ENCODE results near the gene AGMO. TPM values are rescaled to one million over a fixed set of nuclear protein-coding genes. Genes with fewer than 3 reads are reported as not detected.

The AGMO gene
- total RNA-seq, 2 donors from 2014 or later = 0.48 TPM; not detected in 1

DNA sequence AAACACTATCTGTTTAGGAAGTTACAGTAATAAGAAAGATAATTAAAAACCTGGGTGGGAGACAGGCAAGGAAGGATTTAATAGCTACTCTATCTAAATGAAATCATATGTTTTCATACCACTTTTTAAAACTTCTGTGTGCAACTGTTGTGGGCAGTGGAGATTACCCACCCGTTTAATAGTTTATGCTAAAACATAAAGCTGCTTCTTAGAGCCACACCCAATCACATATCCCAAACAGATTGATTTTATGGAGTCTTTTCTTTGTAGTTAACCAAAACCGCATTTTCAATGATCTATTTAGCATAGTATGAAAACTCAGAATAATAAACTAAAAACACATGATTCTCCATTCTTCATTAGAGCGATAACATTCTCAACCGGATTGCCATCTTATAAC is 304.1 kb downstream of the AGMO start:
- Histone ChIP-seq H3K9me3 (peaks cover 0 to 3% of the 10 kb centered on the region in 2 donors), H3K36me3 (no peaks in the 10 kb centered on the region), H3K27me3 (no peaks in the 10 kb centered on the region), H3K4me3 (no peak overlapping the region), H3K4me1 (no peaks in the 10 kb centered on the region), H3K27ac (no peak overlapping the region)
- TF ChIP-seq, protein P1, sequence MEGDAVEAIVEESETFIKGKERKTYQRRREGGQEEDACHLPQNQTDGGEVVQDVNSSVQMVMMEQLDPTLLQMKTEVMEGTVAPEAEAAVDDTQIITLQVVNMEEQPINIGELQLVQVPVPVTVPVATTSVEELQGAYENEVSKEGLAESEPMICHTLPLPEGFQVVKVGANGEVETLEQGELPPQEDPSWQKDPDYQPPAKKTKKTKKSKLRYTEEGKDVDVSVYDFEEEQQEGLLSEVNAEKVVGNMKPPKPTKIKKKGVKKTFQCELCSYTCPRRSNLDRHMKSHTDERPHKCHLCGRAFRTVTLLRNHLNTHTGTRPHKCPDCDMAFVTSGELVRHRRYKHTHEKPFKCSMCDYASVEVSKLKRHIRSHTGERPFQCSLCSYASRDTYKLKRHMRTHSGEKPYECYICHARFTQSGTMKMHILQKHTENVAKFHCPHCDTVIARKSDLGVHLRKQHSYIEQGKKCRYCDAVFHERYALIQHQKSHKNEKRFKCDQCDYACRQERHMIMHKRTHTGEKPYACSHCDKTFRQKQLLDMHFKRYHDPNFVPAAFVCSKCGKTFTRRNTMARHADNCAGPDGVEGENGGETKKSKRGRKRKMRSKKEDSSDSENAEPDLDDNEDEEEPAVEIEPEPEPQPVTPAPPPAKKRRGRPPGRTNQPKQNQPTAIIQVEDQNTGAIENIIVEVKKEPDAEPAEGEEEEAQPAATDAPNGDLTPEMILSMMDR (IDR thresholded peaks at IDR 0.05) = no peak
- DNase-seq (ENCODE audit: low spot score) = no peak

DNA sequence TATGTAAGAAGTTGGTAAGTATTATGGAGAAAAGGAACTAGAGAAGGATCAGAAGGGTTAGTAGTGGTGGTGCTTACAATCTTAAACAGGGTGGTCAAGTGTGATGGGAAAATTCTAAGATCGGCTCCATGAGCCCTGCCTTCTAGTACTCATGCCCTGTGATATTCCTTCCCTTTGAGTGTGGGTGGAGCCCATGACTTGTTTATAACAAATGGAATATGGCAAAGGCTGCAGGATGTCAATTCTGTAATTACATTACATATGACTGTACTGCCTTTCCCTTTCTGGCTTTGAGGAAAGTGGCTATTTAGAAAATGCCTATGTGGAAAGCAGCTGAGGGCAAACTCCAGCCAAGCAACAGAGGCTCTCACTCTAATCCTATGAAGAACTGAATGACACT is 309.6 kb downstream of the AGMO start:
- TF ChIP-seq, protein P1 (IDR thresholded peaks at IDR 0.05) = no peak
- no peak overlapping the region for H3K4me3 ChIP-seq
- DNase-seq (ENCODE audit: low spot score) = no peak
- H3K27ac ChIP-seq = no peak overlapping the region
- H3K4me1 ChIP-seq = no peaks in the 10 kb centered on the region
- no peaks in the 10 kb centered on the region for H3K36me3 ChIP-seq
- H3K27me3 ChIP-seq = no peaks in the 10 kb centered on the region
- no peaks in the 10 kb centered on the region for H3K9me3 ChIP-seq

DNA sequence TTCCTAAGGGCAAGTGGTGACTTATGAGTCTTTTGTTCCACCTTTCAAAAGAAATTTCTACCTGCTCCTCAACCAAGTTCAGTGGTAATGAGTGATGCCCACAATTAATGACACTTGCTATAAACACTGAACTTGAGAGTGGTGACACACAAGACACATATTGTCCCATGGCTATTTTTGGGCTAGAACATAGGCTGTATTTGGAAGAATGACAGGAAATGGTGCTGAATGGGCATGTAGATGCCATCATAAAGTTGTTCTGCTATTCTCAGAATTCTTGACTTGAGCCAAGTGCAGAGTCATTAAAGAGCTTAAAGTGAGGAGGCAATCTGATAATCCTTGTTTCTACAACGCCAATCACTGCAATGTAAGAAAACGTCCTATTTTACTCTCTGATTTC is 313.3 kb downstream of the AGMO start:
- Histone ChIP-seq H3K27me3 (no peaks in the 10 kb centered on the region), H3K9me3 (no peaks in the 10 kb centered on the region), H3K36me3 (no peaks in the 10 kb centered on the region), H3K4me3 (no peak overlapping the region), H3K4me1 (no peaks in the 10 kb centered on the region), H3K27ac (no peak overlapping the region)
- DNase-seq (ENCODE audit: low spot score) = no peak
- TF ChIP-seq, protein P1 (IDR thresholded peaks at IDR 0.05) = no peak

DNA sequence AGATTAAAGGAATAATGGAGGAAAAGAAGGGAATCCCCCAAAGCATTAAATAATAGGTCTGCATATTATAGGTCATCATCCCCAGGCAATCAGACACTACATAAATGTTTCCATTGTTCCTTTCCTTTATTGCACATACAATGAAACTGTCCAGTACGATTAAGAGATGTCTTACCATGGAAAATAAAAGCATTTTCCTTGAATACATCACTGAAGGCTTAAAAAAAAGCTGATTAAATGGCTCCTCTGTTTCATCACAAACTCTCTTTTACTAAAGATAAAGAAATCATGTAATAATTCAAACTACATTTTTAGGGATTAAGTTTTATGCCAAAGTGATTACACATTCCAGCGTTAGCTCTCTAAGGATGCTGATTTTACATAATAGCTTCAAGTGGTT is 316.0 kb downstream of the AGMO start:
- no peak overlapping the region for H3K27ac ChIP-seq
- H3K36me3 ChIP-seq = no peaks in the 10 kb centered on the region
- H3K4me1 ChIP-seq = no peaks in the 10 kb centered on the region
- no peaks in the 10 kb centered on the region for H3K9me3 ChIP-seq
- TF ChIP-seq, protein P1 (IDR thresholded peaks at IDR 0.05) = no peak
- H3K4me3 ChIP-seq = no peak overlapping the region
- DNase-seq (ENCODE audit: low spot score) = no peak
- H3K27me3 ChIP-seq = no peaks in the 10 kb centered on the region

DNA sequence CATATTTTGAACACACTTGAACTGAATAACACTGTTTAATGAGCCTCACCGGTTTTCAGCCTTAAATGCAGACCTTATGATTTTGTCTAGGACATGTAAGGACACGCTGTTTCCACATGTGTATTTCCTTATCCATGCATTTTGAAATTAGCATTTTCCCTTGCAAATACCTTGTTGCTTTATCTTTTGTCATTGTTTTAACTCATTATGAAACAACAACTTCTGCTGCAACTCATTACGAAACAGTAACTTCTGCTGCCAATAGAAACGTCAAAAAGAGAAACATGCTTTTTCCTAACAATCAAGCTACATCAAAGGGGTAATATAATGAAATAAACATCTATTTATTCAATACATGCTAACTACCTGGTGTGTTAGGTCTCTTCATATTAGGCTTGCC is 322.0 kb downstream of the AGMO start:
- Histone ChIP-seq H3K4me1 (no peaks in the 10 kb centered on the region), H3K27ac (no peak overlapping the region), H3K9me3 (no peaks in the 10 kb centered on the region), H3K36me3 (no peaks in the 10 kb centered on the region), H3K4me3 (no peak overlapping the region), H3K27me3 (no peaks in the 10 kb centered on the region)
- no peak for DNase-seq (ENCODE audit: low spot score)
- TF ChIP-seq, protein P1 (IDR thresholded peaks at IDR 0.05) = no peak

DNA sequence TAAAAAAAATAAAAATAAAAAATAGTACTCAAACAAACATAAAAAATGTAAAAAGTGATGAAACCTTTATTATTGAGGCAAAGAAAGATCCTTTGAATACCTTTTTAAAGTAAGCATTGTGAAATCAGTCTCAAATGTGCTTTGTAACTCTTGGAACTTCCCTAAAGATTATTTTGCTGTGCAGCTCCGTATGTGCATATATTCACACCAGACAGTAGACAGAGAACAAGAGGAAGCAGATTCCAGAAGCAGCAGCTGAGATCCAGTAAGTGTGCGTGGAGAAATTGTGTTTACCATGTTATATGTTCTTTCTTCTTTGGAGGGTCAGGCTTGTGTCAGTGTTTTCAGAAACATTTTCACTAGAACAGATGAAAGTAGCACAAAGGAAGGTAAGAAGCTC is 324.9 kb downstream of the AGMO start:
- no peak overlapping the region for H3K4me3 ChIP-seq
- no peaks in the 10 kb centered on the region for H3K27me3 ChIP-seq
- H3K4me1 ChIP-seq = no peaks in the 10 kb centered on the region
- DNase-seq (ENCODE audit: low spot score) = no peak
- TF ChIP-seq, protein P1 (IDR thresholded peaks at IDR 0.05) = no peak
- no peaks in the 10 kb centered on the region for H3K9me3 ChIP-seq
- H3K36me3 ChIP-seq = no peaks in the 10 kb centered on the region
- no peak overlapping the region for H3K27ac ChIP-seq

Data from right atrium auricular region (tissue), 2 donors.